Hepatocyte (in vitro differentiated cells): ENCODE measurements around the gene ITPA. TPM values are rescaled to one million over a fixed set of nuclear protein-coding genes. Genes with fewer than 3 reads are reported as not detected.

Experiments
- DNase-seq: peaks from one replicate; pipeline ENCODE4 v3.0.0-alpha.2; 2016; ENCODE audit warnings: low spot score
- H2AFZ ChIP-seq: fragments of 200-600 bp; sonication (generic); 2 replicates; pipeline ENCODE4 v1.6.0; 2016; ENCODE audit warnings: antibody characterized with exemption, mild to moderate bottlenecking
- H3K27ac ChIP-seq: fragments of 200-600 bp; sonication (generic); 2 replicates; pipeline ENCODE4 v1.5.1; 2016; ENCODE audit warnings: mild to moderate bottlenecking
- H3K27me3 ChIP-seq: fragments of 200-600 bp; sonication (generic); 2 replicates; pipeline ENCODE4 v1.6.1; 2016
- H3K36me3 ChIP-seq: fragments of 200-600 bp; sonication (generic); replicated peaks from 2 replicates; pipeline ENCODE4 v1.5.1; 2016; ENCODE audit warnings: low read depth; ENCODE audit not compliant: insufficient read depth
- H3K4me1 ChIP-seq: fragments of 200-600 bp; sonication (generic); 2 replicates; pipeline ENCODE4 v1.5.1; 2016; ENCODE audit warnings: mild to moderate bottlenecking, moderate library complexity; ENCODE audit not compliant: insufficient read depth
- H3K4me2 ChIP-seq: fragments of 200-600 bp; sonication (generic); 2 replicates; pipeline ENCODE4 v1.6.0; 2016
- H3K4me3 ChIP-seq: fragments of 200-600 bp; sonication (generic); 2 replicates; pipeline ENCODE4 v1.5.1; 2016; ENCODE audit warnings: mild to moderate bottlenecking
- H3K79me2 ChIP-seq: fragments of 200-600 bp; sonication (generic); 2 replicates; pipeline ENCODE4 v1.6.0; 2017; ENCODE audit warnings: mild to moderate bottlenecking
- H3K9me2 ChIP-seq: fragments of 200-600 bp; sonication (generic); replicated peaks from 2 replicates; pipeline ENCODE4 v1.6.0; 2017; ENCODE audit warnings: mild to moderate bottlenecking; ENCODE audit not compliant: insufficient read depth
- H3K9me3 ChIP-seq: fragments of 200-600 bp; sonication (generic); 2 replicates; pipeline ENCODE4 v1.5.1; 2016; ENCODE audit warnings: low read depth, mild to moderate bottlenecking
- H4K20me1 ChIP-seq: fragments of 200-600 bp; sonication (generic); 2 replicates; pipeline ENCODE4 v1.6.0; 2016; ENCODE audit warnings: mild to moderate bottlenecking; ENCODE audit not compliant: insufficient read depth, poor library complexity, severe bottlenecking
- EZH2 ChIP-seq: fragments of 200-600 bp; sonication (generic); IDR thresholded peaks from 2 replicates; pipeline ENCODE4 v1.6.1; 2016; ENCODE audit warnings: antibody characterized with exemption, mild to moderate bottlenecking, borderline replicate concordance
- EZH2phosphoT487 ChIP-seq: fragments of 200-600 bp; sonication (generic); IDR thresholded peaks from one replicate; pipeline ENCODE4 v1.6.1; 2018; ENCODE audit warnings: antibody characterized with exemption, mild to moderate bottlenecking, low read depth, moderate library complexity; ENCODE audit not compliant: unreplicated experiment, severe bottlenecking
- WGBS: methylation state at CpG from one replicate; pipeline ENCODE4 v1.1.6; 2016; ENCODE audit warnings: low lambda C conversion rate; ENCODE audit errors: missing lambda C conversion rate; 5-methylcytosine and 5-hydroxymethylcytosine counted together
- polyA plus RNA-seq: library from polyadenylated mRNA; unstranded; fragments of >200 nt; fragmentation: Nextera tagmentation; extraction: Ambion mirVana; gene quantifications from 2 replicates; pipeline ENCODE4 v1.2.1, GENCODE V29; 2016
- total RNA-seq: library from RNA; depleted of rRNA; stranded (reverse); fragments of >200 nt; gene quantifications from 2 replicates; pipeline ENCODE4 v1.2.3, GENCODE V29; 2014
- TF ChIP-seq, protein P1 (sequence below): fragments of 200-600 bp; sonication (generic); IDR thresholded peaks from 2 replicates; pipeline ENCODE4 v1.5.1; 2016; ENCODE audit warnings: antibody characterized with exemption, mild to moderate bottlenecking; ENCODE audit not compliant: poor library complexity

ITPA gene
- total and polyA plus RNA-seq, 2 experiments from 2014 or later = 33.5 to 48.2 TPM

- no peak for DNase-seq
- H3K79me2 ChIP-seq = peaks cover 40% of the 10 kb centered on the region
- peaks cover 9% of the 10 kb centered on the region for H3K4me1 ChIP-seq
- no peaks in the 10 kb centered on the region for H3K9me3 ChIP-seq
- H3K36me3 ChIP-seq = no peaks in the 10 kb centered on the region
- peak overlapping the region; percentile 94 for H3K4me2 ChIP-seq
- H4K20me1 ChIP-seq = no peaks in the 10 kb centered on the region
- no peak for TF ChIP-seq EZH2phosphoT487
- TF ChIP-seq, protein P1, sequence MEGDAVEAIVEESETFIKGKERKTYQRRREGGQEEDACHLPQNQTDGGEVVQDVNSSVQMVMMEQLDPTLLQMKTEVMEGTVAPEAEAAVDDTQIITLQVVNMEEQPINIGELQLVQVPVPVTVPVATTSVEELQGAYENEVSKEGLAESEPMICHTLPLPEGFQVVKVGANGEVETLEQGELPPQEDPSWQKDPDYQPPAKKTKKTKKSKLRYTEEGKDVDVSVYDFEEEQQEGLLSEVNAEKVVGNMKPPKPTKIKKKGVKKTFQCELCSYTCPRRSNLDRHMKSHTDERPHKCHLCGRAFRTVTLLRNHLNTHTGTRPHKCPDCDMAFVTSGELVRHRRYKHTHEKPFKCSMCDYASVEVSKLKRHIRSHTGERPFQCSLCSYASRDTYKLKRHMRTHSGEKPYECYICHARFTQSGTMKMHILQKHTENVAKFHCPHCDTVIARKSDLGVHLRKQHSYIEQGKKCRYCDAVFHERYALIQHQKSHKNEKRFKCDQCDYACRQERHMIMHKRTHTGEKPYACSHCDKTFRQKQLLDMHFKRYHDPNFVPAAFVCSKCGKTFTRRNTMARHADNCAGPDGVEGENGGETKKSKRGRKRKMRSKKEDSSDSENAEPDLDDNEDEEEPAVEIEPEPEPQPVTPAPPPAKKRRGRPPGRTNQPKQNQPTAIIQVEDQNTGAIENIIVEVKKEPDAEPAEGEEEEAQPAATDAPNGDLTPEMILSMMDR = no peak
- no peak for TF ChIP-seq EZH2
- H3K4me3 ChIP-seq = peak overlapping the region; percentile 94
- no peaks in the 10 kb centered on the region for H3K27me3 ChIP-seq
- H3K9me2 ChIP-seq = no peaks in the 10 kb centered on the region
- WGBS = 9% methylated on average over 1 of the region's 1 CpG
- H2AFZ ChIP-seq = peak overlapping the region; percentile 93
- H3K27ac ChIP-seq = peak overlapping the region; percentile 97
These were observed 34.0 kb upstream of the ITPA start for GRCh38 chr20:3175270-3175669.

DNA sequence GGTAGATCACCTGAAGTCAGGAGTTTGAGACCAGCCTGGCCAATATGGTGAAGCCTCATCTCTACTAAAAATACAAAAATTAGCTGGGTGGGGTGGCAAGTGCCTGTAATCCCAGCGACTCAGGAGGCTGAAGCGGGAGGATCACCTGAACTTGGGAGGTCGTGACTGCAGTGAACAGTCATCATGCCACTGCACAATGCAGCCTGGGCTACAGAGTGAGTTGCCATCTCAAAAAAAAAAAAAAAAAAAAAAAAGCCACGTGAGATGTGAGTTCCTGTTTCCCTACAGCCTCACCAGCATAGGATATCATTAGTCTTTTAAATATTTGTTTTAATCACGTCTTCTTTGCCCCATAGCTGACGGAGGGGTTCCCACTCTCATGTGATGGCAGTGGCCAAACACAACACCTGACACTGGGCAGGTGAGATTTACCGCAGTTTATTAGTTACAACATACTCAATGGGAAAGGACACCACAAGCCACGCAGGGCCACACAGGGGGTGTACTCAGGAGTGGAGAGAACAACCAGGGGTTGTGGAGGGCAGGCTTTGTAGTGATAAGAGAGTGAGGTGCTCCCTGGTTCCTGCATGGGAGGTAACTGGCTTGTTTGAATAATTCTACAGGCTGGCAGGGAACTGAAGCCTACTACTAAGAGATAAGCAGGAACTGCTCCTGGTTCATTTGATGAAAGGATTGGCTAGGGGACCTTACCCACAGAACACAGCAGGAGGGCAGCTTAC, 31.4 kb upstream of the ITPA start:
- H3K27ac ChIP-seq = no peak overlapping the region
- no peak for DNase-seq
- H3K9me3 ChIP-seq = no peaks in the 10 kb centered on the region
- no peak overlapping the region for H3K4me3 ChIP-seq
- no peaks in the 10 kb centered on the region for H4K20me1 ChIP-seq
- no peak for TF ChIP-seq EZH2phosphoT487
- TF ChIP-seq EZH2 = no peak
- TF ChIP-seq, protein P1 = no peak
- peaks cover 30% of the 10 kb centered on the region for H3K79me2 ChIP-seq
- H3K4me1 ChIP-seq = peaks cover 6% of the 10 kb centered on the region
- H3K4me2 ChIP-seq = no peak overlapping the region
- H3K9me2 ChIP-seq = no peaks in the 10 kb centered on the region
- no peaks in the 10 kb centered on the region for H3K36me3 ChIP-seq
- 83% methylated on average over 8 of the region's 8 CpGs for WGBS
- no peaks in the 10 kb centered on the region for H3K27me3 ChIP-seq
- no peak overlapping the region for H2AFZ ChIP-seq

DNA sequence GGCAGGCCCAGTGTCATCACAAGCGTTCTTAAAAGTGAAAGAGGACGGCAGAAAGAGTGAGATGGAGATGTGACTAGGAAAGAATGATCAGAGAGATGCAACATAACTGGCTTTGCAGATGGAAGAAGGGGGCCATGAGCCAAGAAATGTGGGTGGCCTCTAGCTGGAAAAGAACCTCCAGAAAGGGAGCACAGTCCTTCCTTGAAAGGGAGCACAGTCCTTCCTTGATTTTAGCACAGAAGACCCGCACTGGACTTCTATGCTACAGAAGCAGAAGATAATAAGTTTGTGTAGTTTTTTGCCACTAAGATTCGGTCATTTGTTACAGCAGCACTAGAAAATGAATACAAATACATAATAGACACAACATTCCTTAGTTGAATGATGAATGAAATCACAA, 29.0 kb upstream of the ITPA start:
- no peaks in the 10 kb centered on the region for H3K9me2 ChIP-seq
- peaks cover 24% of the 10 kb centered on the region for H3K79me2 ChIP-seq
- H2AFZ ChIP-seq = no peak overlapping the region
- H3K4me1 ChIP-seq = peaks cover 3% of the 10 kb centered on the region
- WGBS = 76% methylated on average over 4 of the region's 4 CpGs
- no peaks in the 10 kb centered on the region for H3K36me3 ChIP-seq
- no peaks in the 10 kb centered on the region for H3K9me3 ChIP-seq
- no peaks in the 10 kb centered on the region for H3K27me3 ChIP-seq
- no peak overlapping the region for H3K4me2 ChIP-seq
- no peak overlapping the region for H3K4me3 ChIP-seq
- no peaks in the 10 kb centered on the region for H4K20me1 ChIP-seq
- H3K27ac ChIP-seq = no peak overlapping the region
- DNase-seq = no peak
- TF ChIP-seq, protein P1 = no peak
- TF ChIP-seq EZH2 = no peak
